Keratinocyte (primary cell): ENCODE results near the gene WWC2. TPM values are rescaled to one million over a fixed set of nuclear protein-coding genes. Genes with fewer than 3 reads are reported as not detected.

Source experiments
- DNase-seq: peaks from one replicate; pipeline ENCODE4 v3.0.0-alpha.2; 2011; ENCODE audit warnings: low read depth, missing footprints, low spot score
- FAIRE-seq: peaks from 2 replicates; lab custom pipeline; 2011; peaks lifted over from hg19 to GRCh38; lab: Jason Lieb, UNC
- H2AFZ ChIP-seq: 2 replicates; pipeline ENCODE4 v1.6.0; 2012; ENCODE audit warnings: low read length, control low read depth, inconsistent platforms; ENCODE audit not compliant: control insufficient read depth
- H3K27ac ChIP-seq: 2 replicates; pipeline ENCODE4 v1.5.1; 2011; ENCODE audit warnings: low read length; ENCODE audit not compliant: control insufficient read depth, insufficient read depth
- H3K27me3 ChIP-seq: 3 replicates; pipeline ENCODE4 v1.6.0; 2011; ENCODE audit warnings: low read length; ENCODE audit not compliant: control insufficient read depth, insufficient read depth; ENCODE audit errors: extremely low read depth
- H3K36me3 ChIP-seq, 2 experiments: 2 replicates in 1 of 2; 3 replicates in 1 of 2; pipeline ENCODE4 v1.5.1; 2011; ENCODE audit warnings: low read length in 2 of 2, mild to moderate bottlenecking in 1 of 2; ENCODE audit not compliant: control insufficient read depth in 2 of 2, insufficient read depth in 2 of 2; ENCODE audit errors: extremely low read depth in 1 of 2
- H3K4me1 ChIP-seq: 3 replicates; pipeline ENCODE4 v1.5.1; 2011; ENCODE audit warnings: low read length; ENCODE audit not compliant: control insufficient read depth, insufficient read depth; ENCODE audit errors: extremely low read depth
- H3K4me2 ChIP-seq: 3 replicates; pipeline ENCODE4 v1.6.0; 2011; ENCODE audit warnings: low read depth, low read length; ENCODE audit not compliant: control insufficient read depth, insufficient read depth; ENCODE audit errors: extremely low read depth
- H3K4me3 ChIP-seq, 3 experiments: fragments of 200-600 bp in 1 of 3; sonication (generic) in 1 of 3; 2 replicates in 2 of 3; 3 replicates in 1 of 3; pipeline ENCODE4 v1.5.1; 2011 to 2016; ENCODE audit warnings: low read length in 3 of 3, mild to moderate bottlenecking in 3 of 3, control low read depth in 2 of 3, inconsistent platforms in 1 of 3, low read depth in 1 of 3, mixed read lengths in 1 of 3, mixed run types in 1 of 3, moderate library complexity in 1 of 3; ENCODE audit not compliant: control insufficient read depth in 2 of 3, insufficient read depth in 2 of 3; ENCODE audit errors: extremely low read depth in 1 of 3
- H3K79me2 ChIP-seq: 2 replicates; pipeline ENCODE4 v1.6.0; 2012; ENCODE audit warnings: low read length; ENCODE audit not compliant: control insufficient read depth, insufficient read depth
- H3K9ac ChIP-seq: 3 replicates; pipeline ENCODE4 v1.6.0; 2011; ENCODE audit warnings: low read length; ENCODE audit not compliant: control insufficient read depth, insufficient read depth; ENCODE audit errors: extremely low read depth
- H3K9me1 ChIP-seq: 3 replicates; pipeline ENCODE4 v1.6.0; 2011; ENCODE audit warnings: low read length; ENCODE audit not compliant: control insufficient read depth, insufficient read depth; ENCODE audit errors: extremely low read depth
- H3K9me3 ChIP-seq: 2 replicates; pipeline ENCODE4 v1.5.1; 2012; ENCODE audit warnings: low read depth, low read length; ENCODE audit not compliant: control insufficient read depth
- H4K20me1 ChIP-seq: 3 replicates; pipeline ENCODE4 v1.6.0; 2011; ENCODE audit warnings: low read length; ENCODE audit not compliant: control insufficient read depth, insufficient read depth; ENCODE audit errors: extremely low read depth
- EZH2 ChIP-seq: IDR thresholded peaks from one replicate; pipeline ENCODE4 v1.6.1; 2012; ENCODE audit warnings: inconsistent platforms, mild to moderate bottlenecking, low read length, moderate library complexity
- dilution Hi-C: fragments of 300-500 bp; cut with MboI; formaldehyde crosslinking; loops from one replicate; pipeline ENCODE4 v1.7.0; 2020; ENCODE audit warnings: low sequenced_read_pairs; ENCODE audit not compliant: extremely low pct_ligation_motif_present
- polyA plus RNA-seq, 5 experiments: library from polyadenylated mRNA; depleted of rRNA in 3 of 5; stranded (reverse) in 3 of 5; stranded (forward) in 1 of 5; unstranded in 1 of 5; fragments of >200 nt; gene quantifications; 1 replicate in 1 of 5; 2 replicates in 3 of 5; 3 replicates in 1 of 5; pipeline versions ENCODE4 v1.2.1 to v1.2.3, GENCODE V29; 2011 to 2012; ENCODE audit warnings: missing spikeins in 2 of 5, low read depth in 1 of 5, low replicate concordance in 1 of 5
- TF ChIP-seq, protein P1 (sequence below), 3 experiments: IDR thresholded peaks in 1 of 3; conservative IDR thresholded peaks in 1 of 3; optimal IDR thresholded peaks in 1 of 3; 2 replicates in 2 of 3; 3 replicates in 1 of 3; pipeline versions ENCODE3 to v1.5.1; 2011; ENCODE audit warnings: low read length in 3 of 3, mild to moderate bottlenecking in 3 of 3, moderate library complexity in 2 of 3, control low read depth in 1 of 3, inconsistent platforms in 1 of 3; ENCODE audit not compliant: insufficient read depth in 2 of 3; ENCODE audit errors: extremely low read depth in 1 of 3

Gene WWC2
- polyA plus RNA-seq, 1 donor (not counting 4 experiments of a cell fraction or from before 2014, with no cell fraction given), result 15.4 TPM

DNA sequence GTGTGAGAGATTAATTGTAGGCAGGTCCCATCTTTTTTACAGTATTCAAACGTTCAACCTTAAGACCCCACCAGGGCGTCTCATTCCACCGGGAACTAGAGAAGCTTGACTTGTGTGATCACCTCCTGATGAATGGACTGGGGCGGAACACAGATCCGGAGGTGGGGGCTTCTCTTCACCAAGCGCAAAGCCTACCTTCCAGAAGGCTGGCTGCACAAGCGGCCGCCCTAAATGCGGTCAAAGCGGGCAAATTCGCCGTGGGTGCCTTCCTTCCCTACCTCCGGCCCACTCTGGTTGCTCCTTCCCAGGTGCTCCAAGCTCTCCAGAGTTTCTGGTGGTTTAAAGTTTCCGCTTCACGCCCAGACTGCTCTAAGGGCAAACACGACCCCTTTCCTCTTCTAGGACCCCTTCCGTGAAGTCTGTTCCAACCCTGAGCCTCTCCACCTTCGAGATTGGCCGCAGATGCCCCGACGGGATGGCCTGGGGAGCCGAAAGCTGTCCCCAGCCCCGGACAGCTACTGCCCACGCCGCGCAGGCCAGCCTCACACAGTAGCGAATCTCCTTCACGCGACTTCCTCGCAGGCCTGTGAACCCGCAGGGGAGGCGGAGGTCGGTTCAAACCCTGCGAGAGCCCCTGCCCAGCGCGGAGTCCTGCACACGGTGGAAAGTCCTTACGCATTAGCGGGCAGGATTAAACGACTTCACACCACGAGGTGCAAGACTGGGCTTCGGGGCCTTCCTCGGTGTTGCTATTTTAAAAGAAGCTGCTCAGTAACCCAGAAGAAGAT is 1.6 kb upstream of the WWC2 start:
- Histone ChIP-seq H3K4me3 (peak overlapping the region in 2 of 3 experiments; percentile 83 to 93), H3K9me1 (peaks cover 2% of the 10 kb centered on the region), H3K27me3 (no peaks in the 10 kb centered on the region), H3K9ac (peak overlapping the region; percentile 84), H2AFZ (peak overlapping the region; percentile 32), H3K4me2 (peak overlapping the region; percentile 76), H3K36me3 (no peaks in the 10 kb centered on the region), H3K79me2 (peaks cover 32% of the 10 kb centered on the region), H3K27ac (no peak overlapping the region), H3K4me1 (peaks cover 23% of the 10 kb centered on the region), H4K20me1 (no peaks in the 10 kb centered on the region), H3K9me3 (no peaks in the 10 kb centered on the region)
- FAIRE-seq, result no peak
- TF ChIP-seq, protein P1, sequence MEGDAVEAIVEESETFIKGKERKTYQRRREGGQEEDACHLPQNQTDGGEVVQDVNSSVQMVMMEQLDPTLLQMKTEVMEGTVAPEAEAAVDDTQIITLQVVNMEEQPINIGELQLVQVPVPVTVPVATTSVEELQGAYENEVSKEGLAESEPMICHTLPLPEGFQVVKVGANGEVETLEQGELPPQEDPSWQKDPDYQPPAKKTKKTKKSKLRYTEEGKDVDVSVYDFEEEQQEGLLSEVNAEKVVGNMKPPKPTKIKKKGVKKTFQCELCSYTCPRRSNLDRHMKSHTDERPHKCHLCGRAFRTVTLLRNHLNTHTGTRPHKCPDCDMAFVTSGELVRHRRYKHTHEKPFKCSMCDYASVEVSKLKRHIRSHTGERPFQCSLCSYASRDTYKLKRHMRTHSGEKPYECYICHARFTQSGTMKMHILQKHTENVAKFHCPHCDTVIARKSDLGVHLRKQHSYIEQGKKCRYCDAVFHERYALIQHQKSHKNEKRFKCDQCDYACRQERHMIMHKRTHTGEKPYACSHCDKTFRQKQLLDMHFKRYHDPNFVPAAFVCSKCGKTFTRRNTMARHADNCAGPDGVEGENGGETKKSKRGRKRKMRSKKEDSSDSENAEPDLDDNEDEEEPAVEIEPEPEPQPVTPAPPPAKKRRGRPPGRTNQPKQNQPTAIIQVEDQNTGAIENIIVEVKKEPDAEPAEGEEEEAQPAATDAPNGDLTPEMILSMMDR (optimal IDR thresholded peaks at IDR 0.05 in 1 of 3, IDR thresholded peaks at IDR 0.05 in 1 of 3, conservative IDR thresholded peaks at IDR 0.05 in 1 of 3; ENCODE audit: extremely low read depth in 1 of 3, insufficient read depth in 2 of 3, low read length in 3 of 3), result no peak
- no peak for TF ChIP-seq EZH2
- dilution Hi-C loops, result no loop called here
- DNase-seq, result no peak

DNA sequence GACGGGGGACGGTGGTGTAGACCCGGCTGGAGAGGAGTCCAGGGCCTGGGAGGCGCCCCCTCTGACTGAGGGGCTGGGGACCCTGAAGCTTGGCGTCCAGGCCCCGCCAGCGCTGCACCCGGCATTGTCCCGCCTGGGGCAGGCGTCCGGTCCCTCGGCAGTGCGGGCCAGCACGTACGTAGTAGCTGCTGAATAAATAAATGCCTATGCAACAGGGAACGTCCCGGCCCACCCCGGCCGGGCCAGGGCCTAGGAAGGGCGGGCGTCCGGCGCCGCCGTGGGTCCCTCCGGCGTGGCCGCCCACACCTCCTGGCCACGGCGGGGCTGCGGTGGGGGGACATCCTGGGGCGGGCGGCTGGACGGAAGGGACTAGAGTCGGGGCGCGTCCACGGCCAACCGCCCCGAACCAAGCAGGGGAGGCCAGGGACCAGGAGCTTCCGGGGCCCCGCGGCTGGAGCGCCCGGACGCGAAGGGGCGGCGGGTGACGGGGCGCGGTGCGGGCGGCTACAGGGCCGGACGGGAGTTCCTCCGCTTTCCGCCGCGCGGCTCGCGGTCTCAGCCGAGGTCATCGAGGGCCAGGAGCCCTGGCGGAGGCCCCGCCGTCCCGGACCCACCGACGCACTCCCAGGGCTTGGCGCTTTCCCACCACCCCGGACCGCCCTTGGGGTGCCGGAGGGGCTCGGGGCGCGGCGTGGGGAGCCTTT is 886 bp upstream of the WWC2 start:
- H3K4me3 ChIP-seq, result peak overlapping the region; percentile 83 to 98 (median 93)
- dilution Hi-C loops, result no loop called here
- peak overlapping the region; percentile 81 for H3K27ac ChIP-seq
- peaks cover 23% of the 10 kb centered on the region for H3K4me1 ChIP-seq
- TF ChIP-seq, protein P1 (optimal IDR thresholded peaks at IDR 0.05 in 1 of 3, IDR thresholded peaks at IDR 0.05 in 1 of 3, conservative IDR thresholded peaks at IDR 0.05 in 1 of 3; ENCODE audit: extremely low read depth in 1 of 3, insufficient read depth in 2 of 3, low read length in 3 of 3), result no peak
- TF ChIP-seq EZH2, result no peak
- no peaks in the 10 kb centered on the region for H3K9me3 ChIP-seq
- no peaks in the 10 kb centered on the region for H3K27me3 ChIP-seq
- H3K4me2 ChIP-seq, result peak overlapping the region; percentile 76
- FAIRE-seq (no peak), DNase-seq (no peak)
- H4K20me1 ChIP-seq, result peaks cover 5% of the 10 kb centered on the region
- peak overlapping the region; percentile 84 for H3K9ac ChIP-seq
- peak overlapping the region; percentile 32 for H2AFZ ChIP-seq
- H3K9me1 ChIP-seq, result peaks cover 4% of the 10 kb centered on the region
- H3K36me3 ChIP-seq, result no peaks in the 10 kb centered on the region
- H3K79me2 ChIP-seq, result peaks cover 40% of the 10 kb centered on the region
